Stimulated activated CD4-positive, alpha-beta T cell treated with anti-CD3 and anti-CD28 coated beads, Interleukin-2, amount 100 ng/mL, for 24 hours (primary cell): Measurements from ENCODE around the gene TRIM6.
"Not testable (repeated sequence)": the region's sequence is repeated elsewhere in the genome, so short reads cannot be mapped to it uniquely, and the experiment has no call there.

Experiments used
- DNase-seq, 2 donors: peaks; one replicate each; pipeline ENCODE4 v3.0.0-alpha.2; 2020

Gene TRIM6

GRCh38 chr11:5596607-5597201, at the start of gene TRIM6:
Gene TRIM6 (plus strand): TSS chr11:5596637. CDS start chr11:5596898, 261 bp downstream.
- peak in 1 of 2 donors; percentile 20 for DNase-seq

- DNase-seq = no peak
Measured at GRCh38 chr11:5547982-5548381, 48.5 kb upstream of the TRIM6 start.

- no peak for DNase-seq
Measured at GRCh38 chr11:5548440-5548839, 48.0 kb upstream of the TRIM6 start, which contains the start of gene OR52H1. Gene OR52H1 (minus strand): TSS chr11:5548540. CDS start chr11:5545505, 3,035 bp downstream.

GRCh38 chr11:5550440-5551095, 45.9 kb upstream of the TRIM6 start:
- DNase-seq = no peak

- no peak for DNase-seq
Measured at GRCh38 chr11:5553343-5553742, 43.1 kb upstream of the TRIM6 start.

- DNase-seq = no peak
Measured at GRCh38 chr11:5556596-5557188, 39.7 kb upstream of the TRIM6 start.

- no peak for DNase-seq
Measured at GRCh38 chr11:5557751-5558150, 38.7 kb upstream of the TRIM6 start.

- DNase-seq = no peak
Measured at GRCh38 chr11:5564259-5565019, 32.0 kb upstream of the TRIM6 start.

GRCh38 chr11:5574654-5575053, 21.8 kb upstream of the TRIM6 start:
- no peak for DNase-seq

- DNase-seq = no peak
Measured at GRCh38 chr11:5575152-5575551, 21.3 kb upstream of the TRIM6 start.

- DNase-seq = no peak
Measured at GRCh38 chr11:5577101-5577500, 19.3 kb upstream of the TRIM6 start.

GRCh38 chr11:5580577-5580976, 15.9 kb upstream of the TRIM6 start, which contains the start of gene OR52B6:
Gene OR52B6 (plus strand): TSS chr11:5580877. CDS start chr11:5580877, 0 bp downstream.
- no peak for DNase-seq

- DNase-seq = no peak
Measured at GRCh38 chr11:5581014-5581413, 15.4 kb upstream of the TRIM6 start.

GRCh38 chr11:5584458-5584857, 12.0 kb upstream of the TRIM6 start:
- DNase-seq = not testable (repeated sequence)

GRCh38 chr11:5589906-5590305, 6.5 kb upstream of the TRIM6 start:
- not testable (repeated sequence) for DNase-seq

- no peak for DNase-seq
Measured at GRCh38 chr11:5591613-5592012, 4.8 kb upstream of the TRIM6 start.

GRCh38 chr11:5592615-5593014, 3.8 kb upstream of the TRIM6 start:
- DNase-seq = no peak

- DNase-seq = no peak
Measured at GRCh38 chr11:5593146-5593545, 3.3 kb upstream of the TRIM6 start.

- DNase-seq = no peak
Measured at GRCh38 chr11:5597953-5598352, 1.5 kb downstream of the TRIM6 start.

- peak; percentile 57 for DNase-seq
Measured at GRCh38 chr11:5600374-5600851, 4.0 kb downstream of the TRIM6 start.

GRCh38 chr11:5602791-5603190, 6.4 kb downstream of the TRIM6 start:
- DNase-seq = not testable (repeated sequence)

GRCh38 chr11:5603326-5603725, 6.9 kb downstream of the TRIM6 start:
- no peak for DNase-seq

- no peak for DNase-seq
Measured at GRCh38 chr11:5604896-5605295, 8.5 kb downstream of the TRIM6 start.
